NCI-H446 treated with DMSO at 0.1 percent for 48 hours (cell line): ENCODE data around the gene DHRS3.

Experiments used
- DNase-seq: peaks from one replicate; lab custom pipeline; 2025; lab: John Stamatoyannopoulos, UW

Gene DHRS3

GRCh38 chr1:12616709-12617373, 1.2 kb downstream of the DHRS3 start:
- DNase-seq, result no peak

- DNase-seq, result no peak
Measured at GRCh38 chr1:12615865-12616708, 1.9 kb downstream of the DHRS3 start.

GRCh38 chr1:12615159-12615864, 2.7 kb downstream of the DHRS3 start:
- no peak for DNase-seq

GRCh38 chr1:12614402-12615158, 3.4 kb downstream of the DHRS3 start:
- no peak for DNase-seq

GRCh38 chr1:12613180-12613579, 4.8 kb downstream of the DHRS3 start:
- DNase-seq, result no peak

GRCh38 chr1:12610941-12611340, 7.1 kb downstream of the DHRS3 start:
- DNase-seq, result no peak

- DNase-seq, result no peak
Measured at GRCh38 chr1:12610305-12610935, 7.6 kb downstream of the DHRS3 start.

- no peak for DNase-seq
Measured at GRCh38 chr1:12609469-12610003, 8.5 kb downstream of the DHRS3 start.

GRCh38 chr1:12608311-12608957, 9.6 kb downstream of the DHRS3 start:
- no peak for DNase-seq

GRCh38 chr1:12607263-12607662, 10.7 kb downstream of the DHRS3 start:
- DNase-seq, result no peak

GRCh38 chr1:12604986-12605385, 13.0 kb downstream of the DHRS3 start:
- DNase-seq, result no peak

- DNase-seq, result no peak
Measured at GRCh38 chr1:12604114-12604874, 13.7 kb downstream of the DHRS3 start.

- no peak for DNase-seq
Measured at GRCh38 chr1:12603224-12603623, 14.8 kb downstream of the DHRS3 start.

- no peak for DNase-seq
Measured at GRCh38 chr1:12602659-12603024, 15.4 kb downstream of the DHRS3 start.

- DNase-seq, result no peak
Measured at GRCh38 chr1:12601700-12602658, 16.0 kb downstream of the DHRS3 start.

- no peak for DNase-seq
Measured at GRCh38 chr1:12600880-12601633, 17.0 kb downstream of the DHRS3 start.

GRCh38 chr1:12600335-12600734, 17.7 kb downstream of the DHRS3 start:
- no peak for DNase-seq

GRCh38 chr1:12599657-12600056, 18.4 kb downstream of the DHRS3 start:
- DNase-seq, result no peak
